GM12878 (cell line): ENCODE results near the gene NUAK1. TPM values are rescaled to one million over a fixed set of nuclear protein-coding genes. Genes with fewer than 3 reads are reported as not detected.

Source experiments
- ATAC-seq: fragments of 200-7000 bp; cut with Tn5 transposase; 3 replicates; pipeline ENCODE4 v1.9.1; 2020; ENCODE audit warnings: mild to moderate bottlenecking, moderate library complexity
- BruUV-seq: library from RNA; stranded (reverse); fragments of 400-500 nt; replicated peaks from 2 replicates; lab custom pipeline; 2021; lab: Mats Ljungman, UMichigan
- CTCF ChIA-PET: fragments of 300-600 bp; sonication (Branson Sonifier 250); formaldehyde crosslinking; extraction: SDS; loops from one replicate; lab custom pipeline; 2021; ENCODE audit warnings: inconsistent platforms; lab: Yijun Ruan, JAX
- POLR2A ChIA-PET: fragments of 350-600 bp; formaldehyde crosslinking; extraction: SDS; loops from one replicate; lab custom pipeline; 2021; ENCODE audit warnings: inconsistent platforms; lab: Charles Lee
- RAD21 ChIA-PET: fragments of 300-600 bp; sonication (Branson Sonifier 250); formaldehyde crosslinking; loops from one replicate; lab custom pipeline; 2023; ENCODE audit warnings: antibody characterized with exemption; ENCODE audit not compliant: unreplicated experiment; lab: Charles Lee
- SMC1A ChIA-PET: fragments of 300-600 bp; sonication (Branson Sonifier 250); formaldehyde crosslinking; loops from one replicate; lab custom pipeline; 2023; ENCODE audit not compliant: unreplicated experiment, uncharacterized antibody; lab: Charles Lee
- DNase-seq: peaks from one replicate; pipeline ENCODE4 v3.0.0-alpha.2; 2011; ENCODE audit warnings: low read depth, low spot score
- FAIRE-seq: peaks from 3 replicates; lab custom pipeline; 2011; peaks lifted over from hg19 to GRCh38; lab: Jason Lieb, UNC
- H2AFZ ChIP-seq: 2 replicates; pipeline ENCODE4 v1.6.0; 2011; ENCODE audit warnings: low read depth, low read length, control low read depth; ENCODE audit not compliant: control insufficient read depth
- H3K27ac ChIP-seq: 2 replicates; pipeline ENCODE4 v1.5.1; 2011; ENCODE audit warnings: control low read depth; ENCODE audit not compliant: control insufficient read depth, insufficient read depth
- H3K27me3 ChIP-seq, 2 experiments: replicated peaks in 1 of 2; 2 replicates each; pipeline versions ENCODE4 v1.6.0 to v1.6.1; 2011; ENCODE audit warnings: low read length in 1 of 2; ENCODE audit not compliant: control insufficient read depth in 2 of 2, insufficient read depth in 2 of 2
- H3K36me3 ChIP-seq, 2 experiments: 2 replicates each; pipeline ENCODE4 v1.5.1; 2011; ENCODE audit warnings: low read length in 1 of 2; ENCODE audit not compliant: control insufficient read depth in 2 of 2, insufficient read depth in 2 of 2
- H3K4me1 ChIP-seq: 2 replicates; pipeline ENCODE4 v1.6.1; 2011; ENCODE audit warnings: mild to moderate bottlenecking, low read length, moderate library complexity, mixed read lengths; ENCODE audit not compliant: control insufficient read depth, insufficient read depth
- H3K4me2 ChIP-seq: 2 replicates; pipeline ENCODE4 v1.6.0; 2011; ENCODE audit warnings: control low read depth; ENCODE audit not compliant: control insufficient read depth, insufficient read depth
- H3K4me3 ChIP-seq: fragments of 200-600 bp; sonication (generic); 2 replicates; pipeline ENCODE4 v1.5.1; 2016
- H3K79me2 ChIP-seq: 2 replicates; pipeline ENCODE4 v1.6.0; 2011; ENCODE audit warnings: low read length; ENCODE audit not compliant: control insufficient read depth, insufficient read depth
- H3K9ac ChIP-seq: 2 replicates; pipeline ENCODE4 v1.8.0; 2011; ENCODE audit warnings: low read length, control low read depth, mixed read lengths; ENCODE audit not compliant: control insufficient read depth, insufficient read depth
- H3K9me3 ChIP-seq: replicated peaks from 3 replicates; pipeline ENCODE4 v1.5.1; 2011; ENCODE audit warnings: mild to moderate bottlenecking, low read length; ENCODE audit not compliant: control insufficient read depth, insufficient read depth
- H4K20me1 ChIP-seq: 2 replicates; pipeline ENCODE4 v1.6.0; 2011; ENCODE audit not compliant: control insufficient read depth, insufficient read depth
- ATF7 ChIP-seq: fragments of 450-650 bp; IDR thresholded peaks from 2 replicates; pipeline ENCODE4 v1.6.1; 2016; ENCODE audit warnings: low read depth, mild to moderate bottlenecking
- BMI1 ChIP-seq: fragments of 450-650 bp; IDR thresholded peaks from 2 replicates; pipeline ENCODE4 v1.6.1; 2016; ENCODE audit warnings: mild to moderate bottlenecking, moderate library complexity, borderline replicate concordance
- EED ChIP-seq: sonication (generic); IDR thresholded peaks from 2 replicates; pipeline ENCODE4 v1.6.1; 2016; ENCODE audit warnings: antibody characterized with exemption, low read depth
- EGR1 ChIP-seq, 2 experiments: IDR thresholded peaks; 1 replicate in 1 of 2; 2 replicates in 1 of 2; pipeline ENCODE4 v1.6.1; 2011 to 2012; ENCODE audit warnings: low read depth in 2 of 2, low read length in 2 of 2, borderline replicate concordance in 1 of 2, mild to moderate bottlenecking in 1 of 2, moderate library complexity in 1 of 2
- HDAC6 ChIP-seq: fragments of 200-600 bp; sonication (generic); IDR thresholded peaks from one replicate; pipeline ENCODE4 v1.8.0; 2017; ENCODE audit warnings: antibody characterized with exemption; ENCODE audit not compliant: unreplicated experiment
- IRF5 ChIP-seq: fragments of 450-650 bp; IDR thresholded peaks from 2 replicates; pipeline ENCODE4 v1.6.1; 2017; ENCODE audit warnings: borderline replicate concordance
- NBN ChIP-seq: fragments of 450-650 bp; IDR thresholded peaks from 2 replicates; pipeline ENCODE4 v1.6.1; 2016
- RAD51 ChIP-seq: fragments of 450-650 bp; IDR thresholded peaks from 2 replicates; pipeline ENCODE4 v1.6.1; 2016; ENCODE audit warnings: moderate library complexity, mild to moderate bottlenecking, inconsistent platforms
- RELA ChIP-seq: fragments of 450-650 bp; IDR thresholded peaks from 2 replicates; pipeline ENCODE4 v1.8.0; 2014; ENCODE audit warnings: borderline replicate concordance; ENCODE audit not compliant: partially characterized antibody
- REST ChIP-seq: IDR thresholded peaks from 2 replicates; pipeline ENCODE4 v1.6.1; 2012; ENCODE audit warnings: mild to moderate bottlenecking, low read depth, low read length
- SIN3A ChIP-seq: IDR thresholded peaks from 2 replicates; pipeline ENCODE4 v1.6.1; 2012; ENCODE audit warnings: low read depth, low read length, improper control_type of control experiment
- SMC3 ChIP-seq: IDR thresholded peaks from 2 replicates; pipeline ENCODE4 v1.6.1; 2011; ENCODE audit warnings: low read length, improper control_type of control experiment, borderline replicate concordance
- SRF ChIP-seq, 2 experiments: IDR thresholded peaks; 2 replicates each; pipeline ENCODE4 v1.6.1; 2011; ENCODE audit warnings: low read depth in 2 of 2, low read length in 2 of 2, mild to moderate bottlenecking in 1 of 2, moderate library complexity in 1 of 2
- TCF12 ChIP-seq: IDR thresholded peaks from 2 replicates; pipeline ENCODE4 v1.6.1; 2011; ENCODE audit warnings: low read depth, mild to moderate bottlenecking, low read length
- WRNIP1 ChIP-seq: IDR thresholded peaks from 2 replicates; pipeline ENCODE4 v1.6.1; 2011; ENCODE audit warnings: low read depth, low read length, improper control_type of control experiment, borderline replicate concordance
- WGBS: methylation state at CpG from one replicate; pipeline ENCODE4 v1.1.6; 2016; ENCODE audit warnings: low lambda C conversion rate; ENCODE audit not compliant: insufficient replicate concordance, insufficient coverage; ENCODE audit errors: missing lambda C conversion rate; 5-methylcytosine and 5-hydroxymethylcytosine counted together
- in situ Hi-C: fragments of 300-500 bp; cut with MboI; formaldehyde crosslinking; loops from 9 replicates; pipeline ENCODE4 v1.14.3; 2018; ENCODE audit warnings: mixed read lengths
- intact Hi-C: fragments of 100-400 bp; cut with micrococcal nuclease; formaldehyde crosslinking; loops from one replicate; pipeline ENCODE4 v1.14.2; 2022; ENCODE audit not compliant: unreplicated experiment
- polyA plus RNA-seq, 11 experiments: library from polyadenylated mRNA; depleted of rRNA in 4 of 11; unstranded in 6 of 11; stranded (reverse) in 5 of 11; fragments of >200 nt; fragmentation: Nextera tagmentation in 4 of 11; fragmentation: Illumina TruSeq in 1 of 11; extraction: Ambion mirVana in 4 of 11; extraction: Trizol in 1 of 11; gene quantifications; 1 replicate in 1 of 11; 2 replicates in 10 of 11; pipeline versions ENCODE4 v1.2.1 to v1.2.3, GENCODE V29; 2011 to 2016; ENCODE audit warnings: inconsistent platforms in 2 of 11, missing spikeins in 2 of 11, low read depth in 1 of 11
- total RNA-seq, 4 experiments: library from RNA; depleted of rRNA in 3 of 4; stranded (reverse); fragments of >200 nt in 3 of 4; fragmentation: Illumina TruSeq in 1 of 4; extraction: Trizol in 1 of 4; gene quantifications; 2 replicates each; pipeline versions ENCODE4 v1.2.1 to v1.2.3, GENCODE V29; 2013 to 2021
- TF ChIP-seq, protein P1 (sequence below): fragments of 450-650 bp; IDR thresholded peaks from 2 replicates; pipeline ENCODE4 v1.6.1; 2018; ENCODE audit warnings: borderline replicate concordance, mild to moderate bottlenecking; ENCODE audit not compliant: partially characterized antibody

Gene NUAK1
- total and polyA plus RNA-seq, 10 of the 15 experiments (the other 5 are each of a cell fraction or from before 2014, with no cell fraction given): 0.03 to 0.42 (median 0.08) TPM; not detected in 2

GRCh38 chr12:106145539-106146447 lies 7.0 kb upstream of the NUAK1 start:
- SMC1A ChIA-PET: no interaction called here
- TF ChIP-seq RELA (no peak), IRF5 (no peak), WRNIP1 (no peak), EGR1 (IDR thresholded peaks at IDR 0.05; ENCODE audit: borderline replicate concordance in 1 of 2, low read depth in 2 of 2, low read length in 2 of 2) (no peak), BMI1 (no peak), TCF12 (no peak), HDAC6 (no peak), REST (no peak), SIN3A (no peak), SMC3 (no peak), SRF (IDR thresholded peaks at IDR 0.05; ENCODE audit: low read depth in 2 of 2, low read length in 2 of 2) (no peak), ATF7 (no peak), EED (no peak), RAD51 (no peak), NBN (no peak)
- TF ChIP-seq, protein P1, sequence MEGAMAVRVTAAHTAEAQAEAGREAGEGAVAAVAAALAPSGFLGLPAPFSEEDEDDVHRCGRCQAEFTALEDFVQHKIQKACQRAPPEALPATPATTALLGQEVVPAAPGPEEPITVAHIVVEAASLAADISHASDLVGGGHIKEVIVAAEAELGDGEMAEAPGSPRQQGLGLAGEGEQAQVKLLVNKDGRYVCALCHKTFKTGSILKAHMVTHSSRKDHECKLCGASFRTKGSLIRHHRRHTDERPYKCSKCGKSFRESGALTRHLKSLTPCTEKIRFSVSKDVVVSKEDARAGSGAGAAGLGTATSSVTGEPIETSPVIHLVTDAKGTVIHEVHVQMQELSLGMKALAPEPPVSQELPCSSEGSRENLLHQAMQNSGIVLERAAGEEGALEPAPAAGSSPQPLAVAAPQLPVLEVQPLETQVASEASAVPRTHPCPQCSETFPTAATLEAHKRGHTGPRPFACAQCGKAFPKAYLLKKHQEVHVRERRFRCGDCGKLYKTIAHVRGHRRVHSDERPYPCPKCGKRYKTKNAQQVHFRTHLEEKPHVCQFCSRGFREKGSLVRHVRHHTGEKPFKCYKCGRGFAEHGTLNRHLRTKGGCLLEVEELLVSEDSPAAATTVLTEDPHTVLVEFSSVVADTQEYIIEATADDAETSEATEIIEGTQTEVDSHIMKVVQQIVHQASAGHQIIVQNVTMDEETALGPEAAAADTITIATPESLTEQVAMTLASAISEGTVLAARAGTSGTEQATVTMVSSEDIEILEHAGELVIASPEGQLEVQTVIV: no peak

More at GRCh38 chr12:106145539-106146447, 7.0 kb upstream of the NUAK1 start:
- intact Hi-C loops (no loop called here), in situ Hi-C loops (no loop called here)
- Histone ChIP-seq H3K27ac (no peak overlapping the region), H3K36me3 (no peaks in the 10 kb centered on the region), H3K9ac (no peak overlapping the region), H3K4me3 (no peak overlapping the region), H3K9me3 (no peaks in the 10 kb centered on the region), H4K20me1 (no peaks in the 10 kb centered on the region), H3K79me2 (no peaks in the 10 kb centered on the region), H2AFZ (no peak overlapping the region), H3K4me2 (no peak overlapping the region), H3K4me1 (no peaks in the 10 kb centered on the region), H3K27me3 (peaks cover 0 to 4% of the 10 kb centered on the region in 2 experiments; a peak in 1 of 4 replicates)
- BruUV-seq: no TSS peak
- CTCF ChIA-PET: interaction anchor here (1.2 to 1.7 kb wide), 2 partner anchors 9 to 10 kb away, joined by 4 read pairs; no protein-coding TSS in a partner anchor
- DNase-seq: no peak
- ATAC-seq: no peak
- WGBS: 50% methylated on average over 14 of the region's 14 CpGs
- POLR2A ChIA-PET: no interaction called here
- no peak for FAIRE-seq
- RAD21 ChIA-PET: interaction anchor here (1.3 kb wide), 1 partner anchor 10 kb away, joined by 3 read pairs; no protein-coding TSS in a partner anchor
